ENCODE results near the gene COLEC12.
"Not testable (repeated sequence)": the region's sequence is repeated elsewhere in the genome, so short reads cannot be mapped to it uniquely, and the experiment has no call there.

COLEC12 gene

GRCh38 chr18:408367-408766 is 92.1 kb downstream of the COLEC12 start:
- no peak for TF ChIP-seq CTCF (IDR thresholded peaks at IDR 0.05; ENCODE audit: low read depth, low read length)
- no peak for TF ChIP-seq EZH2phosphoT487 (IDR thresholded peaks at IDR 0.05; ENCODE audit: low read depth)
- H3K27me3 ChIP-seq (ENCODE audit: low read depth, low read length), result no peaks in the 10 kb centered on the region; the same call in 1 of the 2 replicates
- no peak overlapping the region for H3K9ac ChIP-seq (ENCODE audit: low read length)
- no peaks in the 10 kb centered on the region for H3K79me2 ChIP-seq (ENCODE audit: low read length)
- H3K36me3 ChIP-seq (replicated peaks; ENCODE audit: low read depth, low read length), result no peaks in the 10 kb centered on the region
- H3K9me3 ChIP-seq (ENCODE audit: insufficient read depth, low read length), result no peaks in the 10 kb centered on the region
- no peak overlapping the region for H3K27ac ChIP-seq (ENCODE audit: low read length)
- H2AFZ ChIP-seq (ENCODE audit: low read depth, low read length), result no peak overlapping the region
- no peaks in the 10 kb centered on the region for H3K4me1 ChIP-seq (ENCODE audit: low read length)
- no peak overlapping the region for H3K4me3 ChIP-seq (ENCODE audit: low read length)
- no peaks in the 10 kb centered on the region for H4K20me1 ChIP-seq (ENCODE audit: insufficient read depth, low read length)
- H3K4me2 ChIP-seq (ENCODE audit: low read length), result no peak overlapping the region

GRCh38 chr18:407626-408224 is 92.8 kb downstream of the COLEC12 start:
- Histone ChIP-seq H3K79me2 (ENCODE audit: low read length) (no peaks in the 10 kb centered on the region), H3K27me3 (ENCODE audit: low read depth, low read length) (peaks cover 3% of the 10 kb centered on the region; the same call in 1 of the 2 replicates), H3K4me1 (ENCODE audit: low read length) (no peaks in the 10 kb centered on the region), H3K9me3 (ENCODE audit: insufficient read depth, low read length) (no peaks in the 10 kb centered on the region), H3K4me2 (ENCODE audit: low read length) (no peak overlapping the region), H3K36me3 (replicated peaks; ENCODE audit: low read depth, low read length) (no peaks in the 10 kb centered on the region), H2AFZ (ENCODE audit: low read depth, low read length) (no peak overlapping the region), H4K20me1 (ENCODE audit: insufficient read depth, low read length) (no peaks in the 10 kb centered on the region), H3K4me3 (ENCODE audit: low read length) (no peak overlapping the region), H3K9ac (ENCODE audit: low read length) (no peak overlapping the region), H3K27ac (ENCODE audit: low read length) (no peak overlapping the region)
- no peak for TF ChIP-seq CTCF (IDR thresholded peaks at IDR 0.05; ENCODE audit: low read depth, low read length)
- no peak for TF ChIP-seq EZH2phosphoT487 (IDR thresholded peaks at IDR 0.05; ENCODE audit: low read depth)

GRCh38 chr18:407191-407590 is 93.3 kb downstream of the COLEC12 start:
- Histone ChIP-seq H3K79me2 (ENCODE audit: low read length) (no peaks in the 10 kb centered on the region), H3K9me3 (ENCODE audit: insufficient read depth, low read length) (no peaks in the 10 kb centered on the region), H3K4me3 (ENCODE audit: low read length) (no peak overlapping the region), H3K9ac (ENCODE audit: low read length) (no peak overlapping the region), H3K4me1 (ENCODE audit: low read length) (no peaks in the 10 kb centered on the region), H2AFZ (ENCODE audit: low read depth, low read length) (no peak overlapping the region), H3K4me2 (ENCODE audit: low read length) (no peak overlapping the region), H3K36me3 (replicated peaks; ENCODE audit: low read depth, low read length) (no peaks in the 10 kb centered on the region), H3K27ac (ENCODE audit: low read length) (no peak overlapping the region), H3K27me3 (ENCODE audit: low read depth, low read length) (peaks cover 6% of the 10 kb centered on the region; the same call in 1 of the 2 replicates), H4K20me1 (ENCODE audit: insufficient read depth, low read length) (no peaks in the 10 kb centered on the region)
- TF ChIP-seq EZH2phosphoT487 (IDR thresholded peaks at IDR 0.05; ENCODE audit: low read depth), result no peak
- TF ChIP-seq CTCF (IDR thresholded peaks at IDR 0.05; ENCODE audit: low read depth, low read length), result no peak

- Histone ChIP-seq H3K4me1 (ENCODE audit: low read length) (no peaks in the 10 kb centered on the region), H3K4me3 (ENCODE audit: low read length) (no peak overlapping the region), H3K9ac (ENCODE audit: low read length) (no peak overlapping the region), H3K27me3 (ENCODE audit: low read depth, low read length) (peaks cover 6% of the 10 kb centered on the region; the same call in 1 of the 2 replicates), H3K36me3 (replicated peaks; ENCODE audit: low read depth, low read length) (no peaks in the 10 kb centered on the region), H3K9me3 (ENCODE audit: insufficient read depth, low read length) (no peaks in the 10 kb centered on the region), H3K4me2 (ENCODE audit: low read length) (no peak overlapping the region), H2AFZ (ENCODE audit: low read depth, low read length) (no peak overlapping the region), H3K27ac (ENCODE audit: low read length) (no peak overlapping the region), H4K20me1 (ENCODE audit: insufficient read depth, low read length) (no peaks in the 10 kb centered on the region), H3K79me2 (ENCODE audit: low read length) (no peaks in the 10 kb centered on the region)
- TF ChIP-seq CTCF (IDR thresholded peaks at IDR 0.05; ENCODE audit: low read depth, low read length) (no peak), EZH2phosphoT487 (IDR thresholded peaks at IDR 0.05; ENCODE audit: low read depth) (no peak)
Observed at GRCh38 chr18:406677-407076, 93.8 kb downstream of the COLEC12 start.

- H3K4me2 ChIP-seq (ENCODE audit: low read length); H3K36me3 ChIP-seq (replicated peaks; ENCODE audit: low read depth, low read length); H4K20me1 ChIP-seq (ENCODE audit: insufficient read depth, low read length); H3K9me3 ChIP-seq (ENCODE audit: insufficient read depth, low read length); H3K27ac ChIP-seq (ENCODE audit: low read length); H3K4me1 ChIP-seq (ENCODE audit: low read length); H2AFZ ChIP-seq (ENCODE audit: low read depth, low read length); H3K4me3 ChIP-seq (ENCODE audit: low read length); H3K79me2 ChIP-seq (ENCODE audit: low read length); H3K9ac ChIP-seq (ENCODE audit: low read length): not testable (repeated sequence)
- peaks cover 12% of the 10 kb centered on the region; the same call in 1 of the 2 replicates for H3K27me3 ChIP-seq (ENCODE audit: low read depth, low read length)
Observed at GRCh38 chr18:405006-405405, 95.5 kb downstream of the COLEC12 start.

Measured in OCI-LY3 (cell line).